ENCODE results near the gene MOV10L1.

Gene MOV10L1

GRCh38 chr22:50101870-50102565 is 12.2 kb downstream of the MOV10L1 start:
- DNase-seq (ENCODE audit: low read depth in 2 of 3, low spot score in 2 of 3) = no peak

GRCh38 chr22:50102946-50103345 is 13.1 kb downstream of the MOV10L1 start:
- DNase-seq (ENCODE audit: low read depth in 2 of 3, low spot score in 2 of 3) = no peak

- no peak for DNase-seq (ENCODE audit: low read depth in 2 of 3, low spot score in 2 of 3)
Measured at GRCh38 chr22:50104141-50104544, 14.3 kb downstream of the MOV10L1 start.

- no peak for DNase-seq (ENCODE audit: low read depth in 2 of 3, low spot score in 2 of 3)
Measured at GRCh38 chr22:50105208-50106100, 15.6 kb downstream of the MOV10L1 start.

GRCh38 chr22:50107529-50107928 is 17.7 kb downstream of the MOV10L1 start:
- no peak for DNase-seq (ENCODE audit: low read depth in 2 of 3, low spot score in 2 of 3)

- no peak for DNase-seq (ENCODE audit: low read depth in 2 of 3, low spot score in 2 of 3)
Measured at GRCh38 chr22:50111056-50111455, 21.2 kb downstream of the MOV10L1 start.

GRCh38 chr22:50112151-50113118 is 22.6 kb downstream of the MOV10L1 start:
- peak in 1 of 3 experiments; percentile 18 for DNase-seq (ENCODE audit: low read depth in 2 of 3, low spot score in 2 of 3)

GRCh38 chr22:50114221-50115021 is 24.6 kb downstream of the MOV10L1 start:
- DNase-seq (ENCODE audit: low read depth in 2 of 3, low spot score in 2 of 3) = no peak

GRCh38 chr22:50115693-50116092 is 25.9 kb downstream of the MOV10L1 start:
- no peak for DNase-seq (ENCODE audit: low read depth in 2 of 3, low spot score in 2 of 3)

GRCh38 chr22:50117168-50117762 is 27.5 kb downstream of the MOV10L1 start:
- no peak for DNase-seq (ENCODE audit: low read depth in 2 of 3, low spot score in 2 of 3)

- no peak for DNase-seq (ENCODE audit: low read depth in 2 of 3, low spot score in 2 of 3)
Measured at GRCh38 chr22:50118129-50118528, 28.3 kb downstream of the MOV10L1 start.

GRCh38 chr22:50118557-50119168 is 28.9 kb downstream of the MOV10L1 start:
- no peak for DNase-seq (ENCODE audit: low read depth in 2 of 3, low spot score in 2 of 3)

GRCh38 chr22:50119169-50119767 is 29.5 kb downstream of the MOV10L1 start:
- DNase-seq (ENCODE audit: low read depth in 2 of 3, low spot score in 2 of 3) = no peak

- DNase-seq (ENCODE audit: low read depth in 2 of 3, low spot score in 2 of 3) = no peak
Measured at GRCh38 chr22:50119768-50120251, 30.0 kb downstream of the MOV10L1 start.

- DNase-seq (ENCODE audit: low read depth in 2 of 3, low spot score in 2 of 3) = no peak
Measured at GRCh38 chr22:50121202-50121740, 31.5 kb downstream of the MOV10L1 start.

GRCh38 chr22:50123119-50123518 is 33.3 kb downstream of the MOV10L1 start:
- DNase-seq (ENCODE audit: low read depth in 2 of 3, low spot score in 2 of 3) = no peak

GRCh38 chr22:50125029-50125428 is 35.2 kb downstream of the MOV10L1 start:
- no peak for DNase-seq (ENCODE audit: low read depth in 2 of 3, low spot score in 2 of 3)

- DNase-seq (ENCODE audit: low read depth in 2 of 3, low spot score in 2 of 3) = no peak
Measured at GRCh38 chr22:50129121-50129736, 39.4 kb downstream of the MOV10L1 start.
